ENCODE measurements around the gene SLC12A3. TPM values are rescaled to one million over a fixed set of nuclear protein-coding genes. Genes with fewer than 3 reads are reported as not detected.
"Not testable (repeated sequence)": the region's sequence is repeated elsewhere in the genome, so short reads cannot be mapped to it uniquely, and the experiment has no call there.

SLC12A3 gene
- total RNA-seq, 6 experiments from 2014 or later, result not detected

DNA sequence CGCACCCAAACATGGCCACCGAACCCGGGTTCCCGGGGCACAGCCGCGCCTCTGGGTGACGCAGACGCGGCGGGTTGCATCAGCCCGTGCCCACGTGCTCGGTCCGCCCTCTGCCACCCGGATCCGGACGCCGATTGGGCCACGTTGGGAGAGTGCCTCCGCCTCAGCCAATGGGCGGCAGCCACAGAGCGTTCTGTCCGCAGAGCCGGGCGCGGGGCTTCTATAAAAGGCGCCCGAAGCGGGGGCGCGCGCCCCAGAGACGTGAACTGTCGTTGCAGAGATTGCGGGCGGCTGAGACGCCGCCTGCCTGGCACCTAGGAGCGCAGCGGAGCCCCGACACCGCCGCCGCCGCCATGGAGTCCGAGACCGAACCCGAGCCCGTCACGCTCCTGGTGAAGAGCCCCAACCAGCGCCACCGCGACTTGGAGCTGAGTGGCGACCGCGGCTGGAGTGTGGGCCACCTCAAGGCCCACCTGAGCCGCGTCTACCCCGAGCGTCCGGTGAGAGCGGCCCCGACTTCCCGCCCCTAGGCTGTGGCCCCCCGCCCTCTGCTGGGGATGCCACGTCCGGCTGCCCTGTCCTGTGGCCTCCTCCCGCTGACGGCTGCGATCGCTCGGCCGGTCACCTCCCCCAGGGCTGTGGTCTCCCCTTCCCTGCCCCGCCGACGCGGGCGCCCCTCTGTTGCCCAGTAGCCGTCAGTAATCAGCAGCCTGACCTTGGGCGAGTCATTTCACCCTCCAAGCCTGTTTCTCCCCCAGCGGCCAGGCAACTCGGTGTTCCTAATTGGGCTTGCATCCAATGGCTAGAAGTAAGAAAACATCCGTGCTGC is 67.1 kb downstream of the SLC12A3 start, which contains the start of gene HERPUD1:
Gene HERPUD1, plus strand, starts transcription at position 251 of the 829 bp plus-strand sequence. Its CDS starts 103 bp downstream, at position 354.
- Mint-ChIP-seq H3K36me3 (ENCODE audit: low read depth) (peaks cover 37% of the 10 kb centered on the region), H3K27ac (peak within 1 kb of the TSS; percentile 95), H3K27me3 (ENCODE audit: insufficient read depth) (peaks cover 13% of the 10 kb centered on the region), H3K4me1 (ENCODE audit: low read depth) (peaks cover 34% of the 10 kb centered on the region), H3K9me3 (no peaks in the 10 kb centered on the region), H3K4me3 (peak within 1 kb of the TSS; percentile 99)
- TF ChIP-seq, protein P1, sequence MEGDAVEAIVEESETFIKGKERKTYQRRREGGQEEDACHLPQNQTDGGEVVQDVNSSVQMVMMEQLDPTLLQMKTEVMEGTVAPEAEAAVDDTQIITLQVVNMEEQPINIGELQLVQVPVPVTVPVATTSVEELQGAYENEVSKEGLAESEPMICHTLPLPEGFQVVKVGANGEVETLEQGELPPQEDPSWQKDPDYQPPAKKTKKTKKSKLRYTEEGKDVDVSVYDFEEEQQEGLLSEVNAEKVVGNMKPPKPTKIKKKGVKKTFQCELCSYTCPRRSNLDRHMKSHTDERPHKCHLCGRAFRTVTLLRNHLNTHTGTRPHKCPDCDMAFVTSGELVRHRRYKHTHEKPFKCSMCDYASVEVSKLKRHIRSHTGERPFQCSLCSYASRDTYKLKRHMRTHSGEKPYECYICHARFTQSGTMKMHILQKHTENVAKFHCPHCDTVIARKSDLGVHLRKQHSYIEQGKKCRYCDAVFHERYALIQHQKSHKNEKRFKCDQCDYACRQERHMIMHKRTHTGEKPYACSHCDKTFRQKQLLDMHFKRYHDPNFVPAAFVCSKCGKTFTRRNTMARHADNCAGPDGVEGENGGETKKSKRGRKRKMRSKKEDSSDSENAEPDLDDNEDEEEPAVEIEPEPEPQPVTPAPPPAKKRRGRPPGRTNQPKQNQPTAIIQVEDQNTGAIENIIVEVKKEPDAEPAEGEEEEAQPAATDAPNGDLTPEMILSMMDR (IDR thresholded peaks at IDR 0.05), result peak; percentile 65
- peak; percentile 98 for DNase-seq

DNA sequence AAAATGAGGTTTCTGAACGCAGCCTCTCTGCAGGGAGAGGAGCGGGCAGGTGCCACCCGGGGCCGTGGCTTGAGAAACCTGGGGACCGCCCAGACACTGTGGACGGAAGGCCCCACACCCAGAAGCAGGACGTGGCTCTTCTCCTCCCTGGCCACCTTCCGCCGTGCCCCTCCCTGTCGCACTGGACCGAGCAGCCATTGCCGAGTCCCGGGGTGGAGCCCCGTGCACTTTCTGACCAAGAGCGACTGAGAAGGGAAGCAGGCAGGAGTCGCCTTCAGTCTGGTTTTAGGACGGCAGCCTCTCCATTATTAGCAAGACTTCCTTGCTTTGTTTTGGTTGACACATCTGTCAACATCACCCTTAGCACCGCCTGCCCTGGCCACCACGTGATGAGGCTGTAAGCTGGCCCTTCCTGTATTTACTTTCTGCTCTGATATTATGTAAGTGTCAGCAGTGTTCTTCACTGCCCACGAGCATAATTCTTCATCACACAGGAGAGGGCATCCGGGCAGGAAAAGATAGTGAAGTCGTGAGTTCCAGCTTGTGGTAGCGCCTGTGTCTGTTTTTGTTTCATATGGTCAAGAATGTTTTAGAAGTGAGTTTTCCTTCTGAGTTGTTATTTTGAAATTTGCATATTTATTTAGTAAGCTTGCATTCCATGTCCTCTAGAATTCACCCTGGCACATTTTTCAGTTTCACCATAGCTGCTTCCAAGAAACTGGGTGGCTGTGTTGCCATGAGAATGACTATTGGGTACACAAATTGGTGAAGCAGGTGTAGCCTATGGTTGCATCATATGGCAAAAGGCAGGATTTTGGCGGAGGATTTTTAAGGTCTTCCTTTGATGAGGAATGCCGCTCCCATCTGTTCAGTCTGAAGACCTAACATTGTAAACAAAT is 68.0 kb downstream of the SLC12A3 start:
- Mint-ChIP-seq H3K27ac (peak overlapping the region; percentile 95), H3K36me3 (ENCODE audit: low read depth) (peaks cover 46% of the 10 kb centered on the region), H3K4me3 (peak overlapping the region; percentile 99), H3K4me1 (ENCODE audit: low read depth) (peaks cover 42% of the 10 kb centered on the region), H3K9me3 (no peaks in the 10 kb centered on the region), H3K27me3 (ENCODE audit: insufficient read depth) (peaks cover 11% of the 10 kb centered on the region)
- peak; percentile 71 for DNase-seq
- TF ChIP-seq, protein P1 (IDR thresholded peaks at IDR 0.05), result no peak

GRCh38 chr16:56933828-56934598 is 69.0 kb downstream of the SLC12A3 start:
- TF ChIP-seq, protein P1 (IDR thresholded peaks at IDR 0.05), result no peak
- Mint-ChIP-seq H3K27ac (peak overlapping the region; percentile 51), H3K4me1 (ENCODE audit: low read depth) (peaks cover 51% of the 10 kb centered on the region), H3K4me3 (peak overlapping the region; percentile 99), H3K9me3 (no peaks in the 10 kb centered on the region), H3K36me3 (ENCODE audit: low read depth) (peaks cover 56% of the 10 kb centered on the region), H3K27me3 (ENCODE audit: insufficient read depth) (peaks cover 14% of the 10 kb centered on the region)
- no peak for DNase-seq

GRCh38 chr16:56934599-56935145 is 69.7 kb downstream of the SLC12A3 start:
- H3K27me3 Mint-ChIP-seq (ENCODE audit: insufficient read depth), result peaks cover 14% of the 10 kb centered on the region
- peak overlapping the region; percentile 99 for H3K4me3 Mint-ChIP-seq
- peak overlapping the region; percentile 51 for H3K27ac Mint-ChIP-seq
- peaks cover 54% of the 10 kb centered on the region for H3K4me1 Mint-ChIP-seq (ENCODE audit: low read depth)
- peaks cover 60% of the 10 kb centered on the region for H3K36me3 Mint-ChIP-seq (ENCODE audit: low read depth)
- DNase-seq, H3K9me3 Mint-ChIP-seq: not testable (repeated sequence)

GRCh38 chr16:56935201-56935600 is 70.2 kb downstream of the SLC12A3 start:
- TF ChIP-seq, protein P1 (IDR thresholded peaks at IDR 0.05), result no peak

More at GRCh38 chr16:56935201-56935600, 70.2 kb downstream of the SLC12A3 start:
- Mint-ChIP-seq H3K9me3 (no peaks in the 10 kb centered on the region), H3K4me1 (ENCODE audit: low read depth) (peaks cover 54% of the 10 kb centered on the region), H3K27me3 (ENCODE audit: insufficient read depth) (peaks cover 14% of the 10 kb centered on the region), H3K27ac (no peak overlapping the region), H3K4me3 (peak overlapping the region; percentile 99), H3K36me3 (ENCODE audit: low read depth) (peaks cover 60% of the 10 kb centered on the region)
- no peak for DNase-seq
